HepG2 (cell line): ENCODE data around the gene COL4A3.

Source experiments
- ARNTL ChIP-seq: sonication (generic); formaldehyde crosslinking; IDR thresholded peaks from 2 replicates; pipeline ENCODE4 v1.4.0; 2020; ENCODE audit warnings: mild to moderate bottlenecking, missing genetic modification reagents
- KLF16 ChIP-seq, 2 experiments: sonication (generic) in 1 of 2; formaldehyde crosslinking in 1 of 2; IDR thresholded peaks; 2 replicates each; pipeline versions ENCODE4 v1.6.1 to v1.8.0; 2016 to 2023; ENCODE audit warnings: missing genetic modification reagents in 2 of 2, missing compliant biosample characterization in 1 of 2
- MIXL1 ChIP-seq: IDR thresholded peaks from 2 replicates; pipeline ENCODE4 v1.6.1; 2016
- NFE2L1 ChIP-seq: sonication (generic); formaldehyde crosslinking; IDR thresholded peaks from 2 replicates; pipeline ENCODE4 v1.4.0; 2020; ENCODE audit warnings: missing genetic modification reagents, mild to moderate bottlenecking, borderline replicate concordance
- TCF12 ChIP-seq, 2 experiments: fragments of 450-650 bp in 1 of 2; sonication (generic) in 1 of 2; formaldehyde crosslinking in 1 of 2; IDR thresholded peaks; 2 replicates each; pipeline versions ENCODE4 v1.6.1 to v1.8.0; 2017 to 2022; ENCODE audit warnings: antibody characterized with exemption in 1 of 2, mild to moderate bottlenecking in 1 of 2, missing genetic modification reagents in 1 of 2, moderate library complexity in 1 of 2
- ZBTB3 ChIP-seq: sonication (generic); formaldehyde crosslinking; IDR thresholded peaks from 2 replicates; pipeline ENCODE4 v1.4.0; 2020; ENCODE audit warnings: low read depth, mild to moderate bottlenecking, moderate library complexity, missing genetic modification reagents, borderline replicate concordance
- ZBTB7B ChIP-seq: sonication (generic); formaldehyde crosslinking; IDR thresholded peaks from 2 replicates; pipeline ENCODE4 v1.4.0; 2020; ENCODE audit warnings: missing genetic modification reagents
- TF ChIP-seq, protein P1 (sequence below): sonication (generic); formaldehyde crosslinking; IDR thresholded peaks from 2 replicates; pipeline ENCODE4 v1.4.0; 2020; ENCODE audit warnings: low read depth, mild to moderate bottlenecking, missing genetic modification reagents

DNA sequence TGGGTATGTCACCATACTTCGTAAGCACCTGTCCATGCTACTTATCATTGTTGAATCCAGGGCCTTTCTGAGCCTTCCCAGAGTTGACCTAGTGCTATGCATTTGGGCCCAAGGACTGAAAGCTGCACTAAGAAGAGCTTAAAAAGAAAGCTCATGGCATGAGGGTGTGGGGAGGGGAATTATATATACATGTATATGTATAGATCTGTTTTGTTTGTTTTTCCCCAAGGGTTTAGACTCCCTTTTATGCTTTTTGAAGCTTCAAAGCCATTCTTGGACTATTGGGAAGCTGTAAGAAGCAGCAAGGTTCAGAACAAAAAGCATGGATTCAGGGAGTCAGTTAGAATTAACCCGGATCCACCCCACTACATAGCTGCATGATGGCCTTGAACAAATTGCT is 183.9 kb downstream of the COL4A3 start:
- TF ChIP-seq KLF16 (CRISPR knock-in tag; IDR thresholded peaks at IDR 0.05) (no peak), NFE2L1 (no peak), TCF12 (IDR thresholded peaks at IDR 0.05) (no peak), TCF12 (CRISPR knock-in tag; IDR thresholded peaks at IDR 0.05) (no peak), ZBTB7B (CRISPR knock-in tag) (no peak), MIXL1 (CRISPR knock-in tag) (no peak), ZBTB3 (no peak), ARNTL (no peak)
- TF ChIP-seq, protein P1, sequence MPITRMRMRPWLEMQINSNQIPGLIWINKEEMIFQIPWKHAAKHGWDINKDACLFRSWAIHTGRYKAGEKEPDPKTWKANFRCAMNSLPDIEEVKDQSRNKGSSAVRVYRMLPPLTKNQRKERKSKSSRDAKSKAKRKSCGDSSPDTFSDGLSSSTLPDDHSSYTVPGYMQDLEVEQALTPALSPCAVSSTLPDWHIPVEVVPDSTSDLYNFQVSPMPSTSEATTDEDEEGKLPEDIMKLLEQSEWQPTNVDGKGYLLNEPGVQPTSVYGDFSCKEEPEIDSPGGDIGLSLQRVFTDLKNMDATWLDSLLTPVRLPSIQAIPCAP: no peak
